Anterior cingulate cortex (tissue), 58 donors: ENCODE results near the gene MTOR.
"Not testable (repeated sequence)": the region's sequence is repeated elsewhere in the genome, so short reads cannot be mapped to it uniquely, and the experiment has no call there.

Experiments
- DNase-seq, 58 donors: peaks; one replicate each; lab custom pipeline; 2025; lab: John Stamatoyannopoulos, UW

MTOR gene

DNA sequence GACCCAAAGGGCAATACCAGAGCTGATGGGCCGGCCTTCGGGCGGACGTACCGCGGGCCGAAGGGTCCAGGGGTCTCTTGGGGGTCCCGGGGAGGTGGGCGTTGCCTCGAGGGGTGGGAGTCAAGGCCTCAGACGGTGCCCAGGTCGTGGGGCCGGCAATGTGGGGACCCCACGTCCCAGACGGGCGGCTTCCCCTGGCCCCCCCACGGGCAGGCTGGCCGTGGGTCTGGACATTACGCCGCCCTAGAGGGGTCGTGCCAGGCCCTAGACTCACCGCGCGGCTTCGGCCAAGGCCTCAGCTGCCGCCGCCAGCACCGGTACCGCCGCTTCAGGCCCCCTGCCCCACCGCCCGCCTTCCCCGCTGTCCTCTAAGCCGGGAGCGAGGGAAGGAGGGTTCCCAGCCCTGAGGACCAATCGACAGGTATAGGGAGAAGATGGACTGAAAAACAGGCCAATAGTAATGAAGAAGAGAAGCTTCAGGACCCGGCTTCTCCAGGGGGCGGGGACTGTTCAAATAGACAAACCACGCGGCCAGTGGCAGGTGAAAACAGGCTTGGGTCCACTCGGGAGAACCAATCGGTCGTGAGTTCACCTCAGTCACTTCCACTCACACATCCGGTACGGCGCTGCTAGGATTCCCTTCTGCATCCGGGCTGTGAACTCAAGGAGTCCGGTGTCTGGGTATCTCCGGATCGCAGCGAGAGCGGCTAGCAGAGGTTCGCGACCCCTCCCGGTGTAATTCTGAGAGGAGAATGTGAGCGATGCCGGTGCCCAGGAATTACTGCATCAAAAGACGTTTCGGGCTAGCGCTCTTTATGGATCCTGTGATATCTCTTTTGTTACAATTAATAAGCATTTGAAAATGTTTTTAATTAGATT, at the start of gene MTOR:
TSS of gene MTOR (minus strand) at position 381 of the 879 bp plus-strand sequence. CDS start 3,142 bp downstream, outside the sequence.
- peak; percentile 75 to 100 (median 98) for DNase-seq

DNA sequence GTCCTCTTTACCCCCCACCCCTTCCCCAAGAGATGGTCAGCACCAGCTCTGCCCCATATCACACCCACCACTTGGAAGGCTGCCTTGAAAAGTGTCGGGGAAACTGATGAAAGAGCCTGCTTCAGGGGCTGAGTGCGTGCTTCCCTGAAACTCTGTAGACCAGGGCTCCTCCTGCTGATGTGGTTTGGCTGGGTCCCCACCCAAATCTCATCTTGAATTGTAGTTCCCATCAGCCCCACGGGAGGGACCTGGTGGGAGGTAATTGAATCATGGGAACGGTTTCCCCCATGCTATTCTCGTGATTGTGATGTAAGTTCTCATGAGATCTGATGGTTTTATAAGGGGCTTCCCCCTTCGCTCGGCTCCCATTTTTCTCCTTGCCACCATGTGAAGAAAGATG, 47.0 kb upstream of the MTOR start:
- no peak for DNase-seq

DNA sequence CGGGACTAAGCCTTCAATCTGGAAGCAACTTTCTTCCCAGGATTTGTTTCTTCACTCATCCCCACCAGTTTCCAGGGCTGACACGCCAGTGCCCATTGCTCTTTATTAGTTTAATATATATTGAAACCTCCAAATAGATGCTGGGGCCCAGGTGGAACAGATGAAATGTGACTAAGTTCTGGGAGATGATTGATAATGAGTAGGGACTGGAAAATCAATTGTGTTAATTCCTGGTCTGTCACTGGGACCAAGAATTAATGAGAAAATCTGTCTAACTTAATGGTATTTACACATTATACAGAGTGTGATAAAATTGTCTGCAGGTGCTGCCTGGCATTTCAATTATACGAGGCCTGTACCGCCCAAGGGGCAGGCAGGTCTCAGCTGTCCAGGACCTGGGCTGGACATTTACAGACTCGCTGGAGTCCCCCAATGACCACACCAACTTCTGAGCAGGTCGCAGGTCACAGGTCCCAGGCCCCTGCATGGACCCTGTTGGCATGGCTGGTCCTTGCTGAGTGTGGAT, 46.4 kb upstream of the MTOR start:
- no peak for DNase-seq

DNA sequence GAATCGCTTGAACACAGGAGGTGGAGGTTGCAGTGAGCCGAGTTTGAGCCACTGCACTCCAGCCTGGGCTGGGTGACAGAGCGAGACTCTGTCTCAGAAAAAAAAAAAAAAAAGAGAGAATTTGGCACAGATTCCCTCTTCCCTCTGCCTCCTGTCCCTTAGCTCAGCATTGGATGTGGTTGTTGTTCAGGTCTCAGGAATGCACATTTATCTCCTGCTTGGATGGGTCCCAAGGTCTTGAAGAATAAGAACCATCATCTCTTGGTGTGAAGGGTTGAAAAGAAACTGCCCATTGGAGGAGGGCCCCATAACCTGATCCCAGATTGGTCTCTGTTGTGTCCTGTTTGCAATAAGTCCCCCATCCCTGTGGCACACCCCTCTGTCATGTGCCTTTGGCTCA, 45.5 kb upstream of the MTOR start:
- no peak for DNase-seq

DNA sequence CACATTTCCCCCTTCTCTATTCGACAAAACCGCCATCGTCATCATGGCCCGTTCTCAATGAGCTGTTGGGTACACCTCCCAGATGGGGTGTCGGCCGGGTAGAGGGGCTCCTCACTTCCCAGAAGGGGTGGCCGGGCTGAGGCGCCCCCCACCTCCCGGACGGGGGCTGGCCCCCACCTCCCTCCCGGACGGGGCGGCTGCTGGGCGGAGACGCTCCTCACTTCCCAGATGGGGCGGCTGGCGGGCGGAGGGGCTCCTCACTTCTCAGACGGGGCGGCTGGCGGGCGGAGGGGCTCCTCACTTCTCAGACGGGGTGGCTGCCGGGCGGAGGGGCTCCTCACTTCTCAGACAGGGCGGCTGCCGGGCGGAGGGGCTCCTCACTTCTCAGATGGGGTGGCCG, 43.2 kb upstream of the MTOR start:
- DNase-seq = not testable (repeated sequence)

DNA sequence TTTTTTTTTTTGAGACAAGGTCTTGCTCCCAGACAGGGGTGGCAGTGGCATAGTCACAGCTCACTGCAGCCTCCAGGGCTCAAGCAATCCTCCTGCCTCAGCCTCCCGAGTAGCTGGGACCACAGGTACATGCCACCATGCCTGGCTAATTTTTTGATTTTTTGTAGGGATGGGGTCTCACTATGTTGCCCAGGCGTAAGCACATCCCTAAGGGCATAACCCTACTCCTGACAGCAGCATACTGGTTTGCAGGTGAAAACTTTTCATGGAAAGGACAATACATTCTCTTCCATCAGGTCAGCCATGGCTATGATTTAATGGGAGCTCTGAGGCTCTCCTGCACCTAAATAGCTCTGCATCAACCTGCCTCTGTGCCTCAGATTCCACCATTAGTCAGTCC, 40.0 kb upstream of the MTOR start:
- no peak for DNase-seq

DNA sequence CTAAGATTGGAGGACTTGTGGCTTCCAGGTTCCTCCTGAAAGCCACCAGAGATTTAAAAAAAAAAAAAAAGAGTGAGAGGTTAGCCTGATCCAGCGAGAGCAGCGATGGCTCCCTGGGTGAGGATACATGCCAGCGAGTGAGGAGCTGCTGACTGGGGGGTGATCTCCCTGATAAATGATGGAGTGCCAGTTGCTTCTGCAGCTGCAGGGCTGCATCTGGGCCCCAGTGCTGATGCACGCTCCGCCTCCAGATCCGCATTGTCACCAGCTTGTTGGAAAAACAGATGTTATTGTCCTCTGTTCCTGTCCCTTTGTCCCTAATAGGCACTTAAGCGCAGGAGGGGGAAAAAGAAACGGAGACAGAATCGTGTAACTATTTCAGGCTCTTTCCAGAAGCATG, 39.2 kb upstream of the MTOR start:
- DNase-seq = peak in 47 of 58 donors; percentile 7 to 83 (median 56)

DNA sequence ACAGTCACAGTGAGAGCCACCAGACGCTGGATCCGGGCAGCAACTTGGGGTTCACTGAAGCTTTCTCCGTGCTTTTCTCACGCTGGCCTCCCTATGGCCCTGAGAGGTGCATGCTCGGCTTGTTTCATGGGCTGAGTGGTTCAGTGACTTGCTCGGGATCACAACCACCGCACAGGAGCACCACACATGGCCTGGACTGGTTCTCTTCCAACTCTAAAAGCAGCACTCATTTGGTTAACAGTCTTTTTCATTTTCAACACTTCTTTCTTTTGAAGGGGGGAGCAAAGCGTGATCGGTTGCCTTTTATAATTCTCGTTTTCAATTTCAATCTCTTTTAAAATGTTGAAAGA, 36.8 kb upstream of the MTOR start:
- no peak for DNase-seq

DNA sequence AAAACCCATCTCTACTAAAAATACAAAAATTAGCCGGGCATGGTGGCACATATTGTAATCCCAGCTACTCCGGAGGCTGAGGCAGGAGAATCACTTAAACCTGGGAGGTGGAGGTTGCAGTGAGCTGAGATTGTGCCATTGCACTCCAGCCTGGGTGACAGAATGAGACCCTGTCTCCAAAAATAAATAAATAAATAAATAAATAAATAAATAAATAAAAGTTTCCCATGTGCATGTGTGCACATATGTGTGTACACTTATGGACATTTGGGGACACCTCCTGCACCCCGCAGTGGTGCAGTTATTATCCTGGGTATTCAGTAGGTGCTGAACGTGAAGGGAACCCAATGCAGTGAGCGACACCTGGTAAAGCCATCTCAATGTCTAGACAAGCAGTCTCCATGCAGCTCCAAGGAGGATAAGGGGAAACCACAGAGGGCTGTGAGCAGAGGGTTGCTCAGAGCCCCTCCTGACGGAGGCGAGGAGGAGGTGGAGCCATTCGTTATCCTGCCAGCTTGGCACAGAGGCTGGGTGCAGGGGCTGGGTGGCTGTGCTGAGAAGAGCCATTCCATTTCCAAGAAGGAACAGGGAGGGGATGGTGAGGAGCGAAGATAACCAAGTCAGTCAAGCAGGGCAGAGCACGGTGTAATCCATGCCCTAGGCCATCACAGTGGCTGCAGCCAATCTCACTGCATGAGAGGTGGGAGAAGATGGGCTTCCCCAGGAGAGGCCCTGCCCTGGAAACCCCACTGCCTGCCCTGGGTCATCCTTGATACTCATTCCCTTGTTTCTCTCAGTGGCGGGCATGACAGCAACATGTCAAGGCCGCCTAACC, 36.3 kb upstream of the MTOR start:
- DNase-seq = no peak

DNA sequence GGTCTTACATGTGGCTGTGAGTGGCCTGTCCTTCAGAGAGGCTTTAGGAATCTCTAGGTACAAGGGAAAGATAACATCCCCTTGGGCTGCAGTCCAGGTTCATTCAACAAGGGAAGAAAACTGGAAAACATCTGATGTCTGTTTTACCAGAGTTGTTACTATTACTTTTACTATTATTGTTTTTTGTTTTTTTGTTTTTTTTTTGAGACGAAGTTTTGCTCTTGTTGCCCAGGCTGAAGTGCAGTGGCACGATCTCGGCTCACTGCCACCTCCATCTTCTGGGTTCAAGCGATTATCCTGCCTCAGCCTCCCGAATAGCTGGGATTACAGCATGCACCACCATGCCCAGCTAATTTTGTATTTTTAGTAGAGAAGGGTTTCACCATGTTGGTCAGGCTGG, 35.4 kb upstream of the MTOR start:
- not testable (repeated sequence) for DNase-seq

DNA sequence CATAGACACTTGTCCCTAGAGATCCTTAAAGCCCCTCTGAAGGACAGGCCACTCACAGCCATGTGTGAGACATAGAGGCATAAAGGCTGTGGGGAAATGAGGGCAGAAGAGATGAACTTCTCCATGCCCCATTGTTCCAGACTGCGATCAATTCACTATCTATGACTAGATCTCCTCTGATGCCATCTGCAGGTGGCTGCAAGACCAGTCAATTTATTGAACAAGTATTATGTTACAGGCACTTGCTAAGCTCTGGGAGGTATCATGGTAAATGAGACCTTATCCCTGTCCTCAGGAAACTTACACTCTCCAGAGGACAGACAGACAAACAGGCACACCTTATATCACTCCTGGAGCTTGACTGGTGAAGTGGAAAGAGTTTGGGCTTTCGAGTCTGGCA, 33.6 kb upstream of the MTOR start:
- DNase-seq = no peak

DNA sequence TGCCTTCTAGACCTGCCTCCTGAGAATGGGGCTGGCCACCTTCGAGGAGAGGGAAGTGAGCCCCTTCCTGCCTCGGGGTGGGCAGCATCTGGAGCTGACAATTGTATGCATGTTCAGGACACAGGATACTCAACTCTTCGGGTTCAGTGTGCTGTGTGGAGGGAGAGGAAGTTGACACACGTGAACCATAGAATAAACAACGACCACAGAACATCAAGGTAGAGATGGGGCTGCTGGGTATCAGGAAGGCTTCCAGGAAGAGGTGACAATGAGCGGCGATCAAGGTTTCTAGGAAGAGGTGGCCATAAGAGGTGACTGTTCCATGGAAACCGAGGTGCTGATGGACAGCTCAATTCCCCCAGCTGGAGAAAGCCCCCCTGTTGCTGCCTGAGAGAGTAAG, 32.6 kb upstream of the MTOR start:
- DNase-seq = no peak

DNA sequence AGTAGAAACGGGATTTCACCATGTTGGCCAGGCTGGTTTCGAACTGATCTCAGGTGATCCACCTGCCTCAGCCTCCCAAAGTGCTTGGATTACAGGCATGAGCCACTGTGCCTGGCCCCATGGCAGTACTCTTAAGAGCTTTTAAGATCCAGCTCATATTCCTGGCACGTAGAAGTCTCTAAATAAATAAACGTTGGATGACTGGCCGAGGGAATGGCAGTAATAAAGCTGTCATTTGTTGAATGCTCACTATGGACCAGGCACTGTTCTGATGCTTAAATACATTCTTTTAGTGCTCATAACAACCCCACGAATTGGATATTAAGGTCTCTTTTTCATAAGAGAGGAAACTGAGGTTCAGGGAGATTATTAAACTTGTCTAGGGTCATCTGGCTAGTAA, 31.5 kb upstream of the MTOR start:
- no peak for DNase-seq

DNA sequence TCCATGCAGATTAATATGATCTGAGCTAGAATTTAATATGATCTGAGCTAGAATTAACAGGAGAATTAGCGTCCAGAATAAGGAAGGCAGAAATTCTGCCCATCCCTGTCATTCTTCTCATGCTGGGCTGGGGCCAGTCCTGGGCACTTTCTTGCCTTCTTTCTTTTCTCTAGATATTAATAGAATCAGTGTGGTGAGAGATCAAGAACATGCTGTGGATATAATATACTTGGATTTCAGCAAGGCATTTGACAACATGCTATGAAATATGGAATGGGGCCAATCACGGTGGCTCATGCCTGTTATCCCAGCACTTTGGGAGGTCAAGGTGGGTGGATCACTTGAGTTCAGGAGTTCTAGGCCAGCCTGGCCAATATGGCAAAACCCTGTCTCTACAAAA, 28.7 kb upstream of the MTOR start:
- no peak for DNase-seq

DNA sequence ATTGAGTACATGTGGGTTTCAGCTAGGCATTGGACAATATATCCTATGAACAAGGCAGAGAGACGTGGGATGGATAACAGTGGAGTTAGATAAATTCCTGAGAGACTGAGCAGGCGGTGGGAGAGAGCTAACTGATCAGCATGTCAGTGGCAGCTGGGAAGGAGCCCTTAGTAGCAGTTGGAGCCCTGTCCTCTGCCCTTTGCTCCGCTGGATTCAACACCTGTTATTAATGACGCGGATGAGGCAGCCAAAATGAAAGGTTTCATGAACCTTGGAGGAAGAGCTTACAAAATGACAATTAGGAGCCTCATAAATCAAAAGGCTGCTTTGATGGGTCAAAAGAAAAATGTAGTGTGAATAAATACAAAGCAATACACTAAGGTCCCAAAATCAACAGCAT, 26.7 kb upstream of the MTOR start:
- DNase-seq = no peak

DNA sequence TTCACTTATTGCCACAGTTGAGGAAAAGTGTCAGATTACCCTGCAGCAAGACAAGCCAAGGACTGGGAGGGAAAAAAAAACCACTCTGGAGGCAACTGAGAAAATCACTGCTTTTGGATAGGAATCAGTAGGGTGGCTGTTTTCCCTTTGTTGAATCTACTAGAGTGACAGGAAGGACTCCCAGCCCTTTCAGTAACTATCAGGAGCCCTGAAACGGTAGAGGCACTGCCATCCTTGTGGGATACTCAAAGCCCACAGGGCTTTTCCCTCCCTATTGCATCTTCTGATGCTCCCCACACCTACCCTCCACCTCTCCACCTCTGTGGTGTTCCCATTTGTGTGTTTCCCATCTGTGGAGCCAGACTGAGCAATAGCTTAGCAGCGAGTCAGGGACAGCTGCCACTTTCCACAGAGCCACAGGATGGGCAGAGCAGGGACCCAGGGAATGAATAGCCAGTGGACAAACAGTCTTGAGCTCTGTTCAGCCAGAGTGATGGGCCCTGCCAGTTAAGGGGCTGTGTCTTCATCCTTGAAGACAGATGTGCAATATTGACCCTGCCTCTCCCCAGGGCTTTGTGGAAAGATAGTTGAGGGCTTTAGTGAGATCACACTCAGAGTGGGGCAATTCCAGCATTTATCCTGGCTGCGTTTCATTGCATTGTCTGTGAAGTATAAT, 24.5 kb upstream of the MTOR start:
- DNase-seq = peak in 2 of 58 donors; percentile 22 to 28

DNA sequence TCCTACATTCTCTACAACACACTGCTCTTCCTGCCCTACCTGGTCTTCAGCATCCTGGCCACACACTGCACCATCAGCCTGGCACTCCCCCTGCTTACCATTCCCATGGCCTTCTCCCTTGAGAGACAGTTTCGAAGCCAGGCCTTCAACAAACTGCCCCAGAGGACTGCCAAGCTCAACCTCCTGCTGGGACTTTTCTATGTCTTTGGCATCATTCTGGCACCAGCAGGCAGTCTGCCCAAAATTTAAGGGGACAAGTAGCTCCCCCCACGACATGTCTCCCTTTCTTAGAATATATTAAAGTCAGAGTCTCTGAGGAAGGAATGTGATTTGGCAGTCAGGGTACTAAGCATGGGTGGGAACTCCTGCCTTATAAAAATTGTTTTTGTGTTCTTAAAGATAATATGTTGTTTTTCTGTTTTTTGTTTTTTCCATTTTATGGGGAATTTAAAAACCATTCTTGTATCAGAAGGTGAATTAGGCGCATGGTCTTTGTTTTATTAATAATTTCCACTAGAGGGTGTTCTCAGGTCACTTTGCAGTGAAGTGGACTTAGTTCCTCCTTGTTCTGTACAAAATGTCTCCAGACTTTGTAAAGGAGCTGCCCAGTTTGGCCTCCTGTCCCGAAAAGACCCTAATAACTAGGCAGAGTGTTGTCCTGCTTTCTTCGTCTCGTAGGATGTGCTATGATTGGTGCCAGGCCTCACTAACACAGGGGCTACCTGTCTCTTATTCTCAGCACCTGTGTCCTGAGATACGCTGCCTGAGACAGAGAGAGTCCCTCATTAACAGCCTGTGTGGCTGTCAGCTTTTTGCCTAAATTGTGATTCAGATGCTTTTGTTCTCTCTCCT, 23.8 kb upstream of the MTOR start:
- peak in 34 of 58 donors; percentile 3 to 75 (median 32) for DNase-seq

DNA sequence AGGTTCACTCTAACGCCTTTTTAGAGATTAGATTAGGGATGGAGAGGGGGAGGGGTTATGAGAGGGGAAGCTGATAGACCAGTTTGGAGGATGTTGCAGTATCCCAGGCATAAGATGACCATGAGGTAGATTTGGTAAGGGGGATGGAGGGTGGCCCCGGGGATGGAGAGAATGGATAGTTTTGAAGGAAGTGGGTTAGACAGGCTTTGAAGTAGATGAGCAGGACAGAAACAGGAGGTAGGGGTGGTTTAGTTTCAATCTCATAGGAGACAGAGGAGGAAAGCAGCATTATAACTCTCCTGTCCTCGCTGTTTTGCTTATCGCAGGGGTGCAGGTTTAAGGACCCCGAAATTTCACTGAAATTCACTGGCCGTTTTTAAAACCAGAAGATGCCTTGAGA, 22.4 kb upstream of the MTOR start:
- DNase-seq = no peak

DNA sequence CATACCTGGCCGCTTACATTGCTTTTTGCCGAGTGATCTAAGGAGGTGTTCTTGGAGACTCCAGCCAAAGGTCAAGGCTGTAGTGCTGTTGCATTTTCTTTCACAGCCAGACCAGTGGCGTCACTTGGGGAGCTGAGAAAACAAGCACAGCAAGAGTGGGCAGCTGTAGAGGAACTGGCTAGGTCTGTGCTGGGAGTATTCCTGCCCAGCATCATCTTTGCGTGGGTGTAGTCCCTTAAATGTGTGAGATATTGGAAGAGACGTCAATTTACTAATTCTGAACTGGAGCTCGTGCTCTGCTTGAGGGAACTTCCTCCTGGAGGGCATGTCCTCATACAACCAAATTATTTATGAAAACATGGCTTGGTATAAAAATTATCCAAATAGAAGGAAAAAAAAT, 20.8 kb upstream of the MTOR start:
- DNase-seq = no peak
